ENCODE data around the gene ARHGAP11B.
"Not testable (repeated sequence)": the region's sequence is repeated elsewhere in the genome, so short reads cannot be mapped to it uniquely, and the experiment has no call there.

The ARHGAP11B gene

DNA sequence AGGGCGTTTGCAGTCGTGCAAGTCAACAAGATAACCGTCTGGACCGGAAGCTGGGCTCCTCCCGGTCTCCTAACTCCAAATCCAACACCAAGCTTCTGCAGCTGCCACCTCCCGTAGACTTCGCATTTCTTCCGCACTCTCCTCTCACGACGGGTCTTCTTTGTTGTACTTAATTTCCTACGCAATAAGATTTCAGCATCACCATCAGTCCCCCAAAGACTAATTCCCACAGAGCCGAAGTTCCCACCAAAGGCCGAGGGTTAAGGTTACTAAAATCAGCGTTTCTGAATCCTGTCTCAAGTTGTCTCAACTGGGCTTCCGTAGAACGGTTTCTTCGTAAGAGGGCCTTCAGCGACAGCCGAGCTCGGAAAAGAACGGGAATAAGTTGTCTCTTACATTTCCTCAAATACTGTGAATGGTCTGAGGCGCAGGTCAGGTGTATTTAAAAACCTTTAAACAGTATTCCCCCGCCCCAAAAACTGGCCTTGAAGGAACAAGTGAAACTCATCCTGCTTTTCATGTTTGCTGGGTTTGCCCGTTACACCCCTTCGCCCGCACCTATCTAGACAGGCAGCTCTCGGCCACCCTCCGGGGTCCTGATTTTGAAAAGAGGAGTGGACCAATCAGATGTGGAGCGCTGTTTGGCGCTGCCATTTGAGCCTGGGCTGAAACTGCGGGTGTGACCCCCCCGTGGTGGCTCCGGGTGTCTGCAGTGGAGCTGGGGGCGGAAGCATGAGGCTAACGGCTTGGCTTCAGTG, at the start of gene ARHGAP11B:
TSS of gene ARHGAP11B (plus strand) at position 693 of the 758 bp plus-strand sequence.
- peak; percentile 98 for DNase-seq

DNA sequence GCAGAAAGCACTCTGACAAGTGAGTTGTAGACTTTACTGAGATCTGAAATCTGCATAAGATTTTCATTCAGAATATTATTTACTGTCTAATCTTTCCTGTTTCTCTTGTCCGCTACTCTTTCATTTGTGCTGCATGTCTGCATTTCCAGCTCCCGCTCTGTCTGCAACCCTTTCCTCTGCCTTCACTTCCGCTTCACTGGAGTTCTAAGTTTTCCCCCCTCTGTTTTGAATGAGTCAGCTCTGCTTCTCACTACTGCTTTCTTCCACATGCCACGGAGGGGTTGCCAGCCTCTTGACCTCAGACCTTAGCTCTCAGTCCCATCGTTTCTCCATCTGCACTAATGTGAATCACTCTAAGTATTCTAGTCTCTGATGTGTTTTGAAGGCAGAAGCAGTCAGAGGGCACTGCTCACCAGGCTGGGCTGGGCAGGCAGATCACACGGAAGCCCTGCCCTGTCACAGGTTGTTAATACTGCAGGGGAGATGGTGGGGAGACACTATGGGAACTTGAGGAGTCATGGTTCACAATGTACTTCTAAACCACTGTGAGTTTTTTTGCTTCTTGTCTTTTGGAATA, 46.4 kb upstream of the ARHGAP11B start:
- not testable (repeated sequence) for DNase-seq

DNA sequence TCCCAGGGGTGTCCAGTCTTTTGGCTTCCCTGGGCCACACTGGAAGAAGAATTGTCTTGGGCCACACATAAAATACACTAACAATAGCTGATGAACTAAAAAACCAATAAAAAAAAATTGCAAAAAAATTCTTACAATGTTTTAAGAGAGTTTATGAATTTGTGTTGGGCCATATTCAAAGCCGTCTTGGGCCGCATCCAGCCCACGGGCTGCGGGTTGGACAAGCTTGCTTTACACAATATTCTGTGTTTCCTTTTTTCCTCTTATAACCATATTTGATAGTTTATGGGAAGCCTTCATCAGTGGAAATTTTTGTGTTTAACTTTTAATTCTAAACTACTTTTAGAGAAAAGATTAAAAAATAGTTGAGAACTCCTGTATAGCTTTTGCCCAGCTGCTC, 45.2 kb upstream of the ARHGAP11B start:
- DNase-seq = not testable (repeated sequence)

DNA sequence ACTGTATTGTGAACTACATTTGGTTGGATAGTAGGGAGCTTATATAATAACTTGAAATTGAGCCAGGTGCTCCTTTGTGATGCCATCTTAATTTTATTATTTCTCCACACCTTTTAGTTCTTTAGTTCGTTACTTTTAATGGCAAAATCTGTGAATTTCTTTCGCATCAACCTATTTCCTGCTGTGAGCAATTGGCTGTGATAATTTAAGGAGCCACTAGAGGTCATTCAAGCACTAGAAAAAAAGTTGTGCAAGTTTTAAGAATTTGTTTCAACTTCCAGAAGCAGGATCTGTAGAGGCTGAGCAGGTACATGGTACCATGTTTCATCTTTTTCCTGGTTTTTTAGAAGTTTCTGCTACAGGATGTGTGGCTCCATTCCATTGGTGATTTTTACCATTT, 27.0 kb upstream of the ARHGAP11B start:
- DNase-seq = not testable (repeated sequence)

DNA sequence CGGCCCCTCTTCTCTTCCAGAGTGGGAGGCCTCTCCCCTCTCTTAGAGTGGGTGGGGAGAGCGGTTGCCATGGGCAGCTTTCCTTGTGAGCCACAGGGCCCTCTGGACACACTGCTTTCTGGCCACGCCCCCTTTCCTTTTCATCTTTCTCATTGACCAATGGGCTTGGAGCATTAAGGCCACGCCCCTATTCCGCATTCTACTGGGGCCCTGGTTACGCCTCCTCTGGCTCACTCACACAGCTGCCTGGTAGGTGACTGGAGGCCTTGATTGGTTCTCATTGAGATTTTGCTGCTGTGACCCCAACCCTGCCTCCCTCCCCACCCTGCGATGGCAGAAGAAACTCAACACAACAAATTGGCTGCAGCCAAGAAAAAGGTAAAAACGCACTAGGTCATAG, 22.1 kb upstream of the ARHGAP11B start, which contains the start of gene GOLGA8H:
TSS of gene GOLGA8H (plus strand) at position 233 of the 400 bp plus-strand sequence. CDS start at position 331, 98 bp downstream.
- DNase-seq = not testable (repeated sequence)

DNA sequence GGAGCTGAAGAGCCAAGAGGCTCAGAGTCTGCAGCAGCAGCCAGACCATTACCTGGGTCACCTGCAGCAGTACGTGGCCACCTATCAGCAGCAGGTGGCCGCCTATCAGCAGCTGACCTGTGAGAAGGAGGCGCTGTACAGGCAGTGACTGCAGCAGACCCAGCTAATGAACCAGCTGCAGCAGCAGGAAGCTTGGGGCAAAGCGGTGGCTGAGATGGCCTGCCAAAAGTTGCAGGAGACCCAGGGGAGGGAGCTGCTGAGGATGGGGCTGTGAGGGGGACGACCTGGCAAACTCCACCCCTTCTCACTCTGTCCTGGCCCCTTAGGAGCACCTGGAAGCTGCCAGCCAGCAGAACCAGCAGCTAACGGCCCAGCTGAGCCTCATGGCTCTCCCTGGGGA, 13.7 kb upstream of the ARHGAP11B start:
- DNase-seq = not testable (repeated sequence)

DNA sequence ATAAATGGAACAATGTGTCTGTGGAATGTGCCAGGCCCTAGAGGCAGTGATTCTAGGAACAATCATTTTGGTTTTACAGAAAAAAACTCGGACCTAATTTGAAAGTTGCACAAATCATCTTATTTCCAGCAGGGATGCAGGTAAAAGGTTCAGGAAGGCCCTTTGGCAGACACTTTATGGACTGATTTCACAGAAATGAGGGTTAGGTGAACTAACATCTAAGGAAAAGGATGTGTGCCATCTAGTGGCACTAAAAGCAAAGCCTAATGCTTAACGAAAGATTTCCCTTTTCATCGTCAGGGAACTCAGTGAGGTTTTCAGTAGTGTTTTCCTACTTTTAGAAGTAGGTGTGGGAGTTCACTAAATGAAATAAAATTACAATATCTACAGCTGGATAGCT, 4.6 kb upstream of the ARHGAP11B start:
- DNase-seq = peak; percentile 20

DNA sequence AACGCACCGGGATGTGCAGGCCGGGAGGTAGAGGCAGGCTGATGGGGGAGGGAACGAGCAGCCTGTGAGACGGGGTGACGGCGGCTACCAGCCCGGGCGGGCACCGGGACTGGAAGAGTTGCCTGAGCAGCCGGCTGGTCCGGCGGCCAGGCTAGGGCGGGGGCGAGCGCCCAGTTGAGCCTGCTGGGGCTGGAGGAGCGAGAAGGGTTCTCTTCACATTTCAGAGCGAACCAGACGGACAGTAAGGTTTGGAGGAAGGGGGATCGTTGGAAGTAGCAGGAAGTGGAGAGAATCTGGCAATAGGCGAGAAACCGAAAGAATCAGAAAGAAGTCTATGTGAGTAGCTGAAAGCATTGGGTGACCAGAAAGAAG, 252 bp downstream of the ARHGAP11B start:
- peak; percentile 20 for DNase-seq

DNA sequence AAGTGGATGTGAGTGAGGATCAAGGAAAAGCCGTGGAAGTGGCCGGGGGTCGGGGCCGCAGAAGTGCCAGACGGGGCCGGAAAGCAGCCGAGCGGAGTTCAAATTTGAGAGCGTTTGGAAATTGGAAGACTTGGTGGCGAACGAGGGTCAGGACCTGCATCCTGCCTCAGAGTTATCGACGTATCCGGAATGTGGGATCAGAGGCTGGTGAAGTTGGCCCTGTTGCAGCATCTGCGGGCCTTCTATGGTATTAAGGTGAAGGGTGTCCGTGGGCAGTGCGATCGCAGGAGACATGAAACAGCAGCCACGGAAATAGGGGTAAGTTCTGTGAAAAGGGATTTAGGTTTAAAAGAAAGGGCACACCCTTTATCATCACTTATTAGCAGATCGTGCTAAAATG, 704 bp downstream of the ARHGAP11B start:
- DNase-seq = not testable (repeated sequence)

DNA sequence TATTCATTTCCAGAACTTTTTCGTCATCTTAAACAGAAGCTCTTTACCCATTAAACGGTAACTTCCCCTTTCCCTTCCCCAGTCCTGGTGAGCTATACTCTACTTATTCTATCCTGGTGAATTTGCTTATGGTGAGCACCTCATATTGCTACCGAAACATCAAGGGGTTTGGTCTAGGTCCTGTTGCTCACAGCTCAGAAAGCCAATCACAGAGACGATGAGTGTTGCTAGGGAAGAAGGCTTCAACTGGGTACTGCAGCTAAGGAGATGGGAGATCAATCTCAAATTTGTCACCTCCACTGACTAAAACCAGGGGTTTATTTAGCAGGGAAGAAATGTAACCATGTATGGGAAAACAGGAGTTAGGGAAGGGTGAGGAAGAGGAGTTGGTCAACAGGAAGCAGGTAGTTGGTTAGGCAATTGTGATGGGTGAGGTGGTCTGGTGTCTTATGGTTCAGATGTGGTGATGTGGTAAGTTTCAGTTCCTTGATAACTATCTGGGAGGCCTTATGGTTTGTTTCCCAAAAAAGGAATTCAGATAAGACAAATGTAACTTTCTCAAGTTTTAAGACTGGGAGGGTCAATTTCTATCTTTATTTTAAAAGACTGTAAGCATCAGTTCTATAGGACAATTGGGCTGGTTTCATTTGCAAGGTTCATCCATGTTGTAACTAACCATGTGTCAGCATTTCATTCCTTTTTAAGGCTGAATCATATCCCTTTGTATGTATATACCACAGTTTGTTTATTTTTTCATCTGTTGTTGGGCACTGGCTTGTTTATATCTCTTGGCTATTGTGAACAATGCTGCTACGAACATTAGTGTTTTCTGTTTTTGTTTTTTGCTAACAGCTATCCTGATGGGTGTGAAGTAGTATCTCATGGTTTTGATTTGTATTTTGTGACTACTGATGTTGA, 24.3 kb downstream of the ARHGAP11B start:
- no peak for DNase-seq

DNA sequence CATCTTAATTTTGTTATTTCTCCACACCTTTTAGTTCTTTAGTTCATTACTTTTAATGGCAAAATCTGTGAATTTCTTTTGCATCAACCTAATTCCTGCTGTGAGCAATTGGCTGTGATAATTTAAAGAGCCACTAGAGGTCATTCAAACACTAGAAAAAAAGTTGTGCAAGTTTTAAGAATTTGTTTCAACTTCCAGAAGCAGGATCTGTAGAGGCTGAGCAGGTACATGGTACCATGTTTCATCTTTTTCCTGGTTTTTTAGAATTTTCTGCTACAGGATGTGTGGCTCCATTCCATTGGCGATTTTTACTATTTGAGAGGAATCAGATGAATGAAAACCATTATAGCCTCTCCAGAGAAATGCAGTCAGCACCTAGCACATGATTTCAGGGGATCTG, 35.2 kb downstream of the ARHGAP11B start:
- DNase-seq = peak; percentile 23

DNA sequence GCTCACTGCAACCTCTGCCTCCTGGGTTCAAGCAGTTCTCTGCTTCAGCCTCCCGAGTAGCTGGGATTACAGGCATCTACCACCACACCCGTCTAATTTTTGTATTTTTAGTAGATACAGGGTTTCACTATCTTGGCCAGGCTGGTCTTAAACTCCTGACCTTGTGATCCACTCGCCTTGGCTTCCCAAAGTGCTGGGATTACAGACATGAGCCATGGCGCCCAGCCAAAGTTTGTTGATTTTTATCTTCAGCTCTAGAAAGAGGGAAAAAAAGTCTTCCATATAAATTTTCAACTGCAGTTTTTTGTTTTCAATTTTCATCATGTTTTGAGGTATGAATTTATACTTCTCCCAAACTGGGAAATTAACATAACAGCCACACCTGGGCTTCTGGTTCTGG, 43.7 kb downstream of the ARHGAP11B start:
- DNase-seq = peak; percentile 6

DNA sequence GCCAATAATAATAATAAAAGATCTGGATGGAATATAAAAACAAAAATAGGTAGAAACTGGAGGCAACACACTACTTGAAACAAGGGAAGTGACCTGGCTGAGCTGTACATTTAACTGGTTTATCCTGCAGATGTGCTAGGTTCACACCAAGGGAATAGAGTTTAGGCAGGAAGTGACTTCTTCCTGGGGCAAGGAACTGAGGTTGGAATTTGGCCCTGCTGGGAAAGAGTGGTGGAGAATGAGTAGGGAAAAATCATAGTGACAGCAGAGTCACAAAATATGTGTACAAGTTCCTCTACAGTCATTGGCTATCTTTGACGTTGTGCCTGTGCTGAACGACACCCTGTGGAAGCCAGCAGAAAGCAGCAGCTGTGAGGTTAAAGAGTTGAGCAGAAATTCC, 44.1 kb downstream of the ARHGAP11B start:
- no peak for DNase-seq

DNA sequence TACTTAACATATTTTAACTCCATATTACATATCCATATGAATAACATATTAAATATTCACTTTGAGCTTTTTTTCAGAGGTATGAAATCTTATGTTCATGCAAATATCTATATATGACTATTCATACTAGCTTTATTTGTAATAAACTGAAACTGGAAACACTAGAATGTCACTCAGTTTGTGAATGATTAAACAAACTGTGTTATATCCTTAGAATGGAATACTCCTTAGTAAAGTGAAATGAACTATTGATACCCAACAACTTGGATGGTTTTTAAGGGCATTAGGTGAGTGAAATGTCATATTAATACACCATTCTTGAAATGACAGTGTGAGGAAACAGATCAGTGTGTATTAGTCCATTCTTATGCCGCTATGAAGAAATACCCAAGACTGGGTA, 45.4 kb downstream of the ARHGAP11B start:
- DNase-seq = no peak

DNA sequence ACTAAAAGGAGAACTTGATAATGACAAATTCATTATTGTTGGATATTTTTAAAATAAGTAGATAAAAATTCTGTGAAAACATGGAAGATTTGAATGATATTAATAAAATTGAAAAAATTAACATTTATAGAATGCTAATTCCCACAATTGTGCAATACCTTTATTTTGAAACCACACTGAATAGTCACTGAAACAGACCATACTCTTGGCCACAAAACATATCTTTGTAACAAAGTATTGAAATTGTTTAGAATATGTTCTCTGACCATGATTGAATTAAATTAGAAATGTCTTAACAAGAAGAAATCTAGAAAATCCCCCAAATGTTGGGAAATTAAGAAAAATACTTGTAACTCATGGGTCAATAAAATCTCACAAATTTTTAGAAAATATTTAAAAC, 49.2 kb downstream of the ARHGAP11B start:
- DNase-seq = no peak

DNA sequence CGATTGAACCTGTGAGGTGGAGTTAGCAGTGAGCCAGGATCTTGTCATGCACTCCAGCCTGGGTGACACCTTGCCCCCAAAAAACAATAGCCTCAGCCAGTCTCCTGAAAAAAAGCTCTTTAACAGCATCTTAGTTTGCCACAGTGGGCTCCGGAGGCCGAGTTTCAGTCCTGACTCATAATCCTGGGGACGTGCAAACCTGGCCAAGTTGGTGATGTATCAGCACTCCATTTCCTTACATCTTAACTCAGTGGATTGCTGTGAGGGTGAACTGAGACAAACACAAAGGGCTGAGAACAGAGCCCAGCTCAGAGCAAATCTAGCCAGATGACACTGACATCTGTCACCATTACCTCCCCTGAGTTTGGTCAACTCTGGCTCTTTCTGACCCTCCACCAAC, 50.0 kb downstream of the ARHGAP11B start:
- DNase-seq = not testable (repeated sequence)

DNA sequence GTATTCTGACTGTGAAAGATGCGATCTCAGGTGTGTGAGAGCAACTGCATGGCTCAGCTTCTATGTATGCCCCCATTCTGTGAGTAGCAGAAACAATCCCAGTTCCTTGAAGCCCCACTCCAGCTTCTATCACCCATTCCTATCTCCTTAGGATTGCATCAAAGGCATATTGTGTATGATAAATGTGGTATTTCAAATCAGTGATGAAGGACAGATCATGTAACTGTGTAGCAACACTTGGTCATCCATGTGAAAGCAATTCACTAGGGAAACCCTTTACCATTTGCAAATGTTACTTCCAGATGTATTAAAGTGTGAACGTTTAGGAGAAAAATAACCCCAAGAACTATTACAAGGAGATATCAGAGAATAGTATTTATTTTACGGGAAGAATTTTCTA, 55.1 kb downstream of the ARHGAP11B start:
- not testable (repeated sequence) for DNase-seq

DNA sequence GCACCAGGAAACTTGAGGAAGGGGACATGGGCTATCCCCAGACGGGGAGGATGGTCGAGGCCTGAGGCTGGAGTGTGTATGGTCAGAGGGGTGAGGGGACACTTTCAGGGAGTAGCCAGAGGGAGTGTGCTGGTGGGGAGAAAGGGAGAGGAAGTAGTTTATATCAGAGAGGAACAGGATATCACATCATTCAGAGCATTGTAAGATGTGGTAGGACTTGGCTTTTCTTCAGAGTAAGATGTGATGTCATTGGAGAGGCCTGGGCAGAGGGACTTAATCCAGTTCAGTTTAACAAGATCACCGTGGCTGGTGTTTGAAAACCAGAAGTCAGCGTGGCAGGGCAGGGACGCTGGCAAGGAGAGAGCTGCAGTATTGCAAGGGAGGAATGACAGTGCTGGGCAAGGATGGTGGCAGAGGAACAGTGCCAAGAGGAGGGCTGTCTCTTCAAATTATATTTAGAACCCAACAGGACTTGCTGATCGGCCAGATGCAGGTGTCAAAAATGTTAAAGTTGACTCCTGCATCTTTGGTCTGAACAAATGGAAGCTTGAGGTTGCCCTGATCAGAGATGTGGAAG, 59.9 kb downstream of the ARHGAP11B start:
- DNase-seq = not testable (repeated sequence)

DNA sequence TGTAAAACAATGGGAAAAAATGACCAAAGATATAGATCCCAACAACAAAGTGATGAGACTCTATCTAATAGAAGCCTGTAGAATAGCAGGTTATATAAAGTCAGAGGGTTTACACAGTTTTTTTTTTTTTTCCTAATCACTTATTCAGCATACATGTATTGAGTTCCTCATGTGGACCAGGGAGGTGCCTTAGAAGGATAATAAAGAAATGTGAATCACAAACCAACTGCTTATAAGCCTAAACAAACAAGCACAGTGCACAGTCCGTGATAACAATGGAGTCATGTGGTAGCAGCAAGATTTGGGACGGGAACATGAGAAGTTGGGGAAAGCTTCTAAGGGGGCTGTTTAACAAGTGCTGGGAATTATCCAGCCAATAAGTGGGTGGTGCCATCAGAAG, 60.7 kb downstream of the ARHGAP11B start:
- not testable (repeated sequence) for DNase-seq

Measured in hematopoietic multipotent progenitor cell treated with erythropoietin and hydrocortisone succinate and interleukin-3 and kit ligand, for 8 days (in vitro differentiated cells).